ENCODE data around the gene TRMU. TPM values are rescaled to one million over a fixed set of nuclear protein-coding genes. Genes with fewer than 3 reads are reported as not detected.

The TRMU gene
- total RNA-seq, 1 donor from 2014 or later = 71.8 TPM

GRCh38 chr22:46406349-46406748 is 70.8 kb downstream of the TRMU start:
- TF ChIP-seq CTCF (IDR thresholded peaks at IDR 0.05; ENCODE audit: unreplicated experiment) = no peak
- Mint-ChIP-seq H3K9me3 (ENCODE audit: low read depth) (no peaks in the 10 kb centered on the region), H3K27ac (no peak overlapping the region), H3K36me3 (ENCODE audit: insufficient read depth) (peaks cover 1% of the 10 kb centered on the region), H3K27me3 (no peaks in the 10 kb centered on the region), H3K4me3 (ENCODE audit: low read depth) (no peak overlapping the region), H3K4me1 (ENCODE audit: low read depth) (no peaks in the 10 kb centered on the region)
- no peak for DNase-seq (ENCODE audit: low spot score, unreplicated experiment)

DNA sequence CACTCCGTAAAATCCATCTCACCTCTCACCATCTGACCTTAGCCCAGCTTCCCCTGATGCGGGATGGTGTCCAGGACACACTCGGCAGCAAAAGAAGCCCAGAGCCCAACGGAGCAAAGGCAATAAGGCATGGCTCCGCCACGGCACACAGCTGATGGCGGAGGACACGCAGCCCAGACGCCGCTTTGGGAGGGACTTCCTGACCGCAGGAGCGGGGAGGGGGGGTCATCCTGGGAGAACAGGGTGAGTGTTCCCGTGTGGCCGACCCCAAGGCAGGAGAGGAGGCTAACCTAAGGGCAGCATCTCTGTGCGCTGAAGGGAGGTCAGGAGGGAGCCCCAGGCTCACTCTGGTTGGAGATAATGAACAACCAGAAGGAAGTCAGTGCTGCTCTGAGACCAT is 71.3 kb downstream of the TRMU start:
- no peak for DNase-seq (ENCODE audit: low spot score, unreplicated experiment)
- Mint-ChIP-seq H3K27me3 (no peaks in the 10 kb centered on the region), H3K36me3 (ENCODE audit: insufficient read depth) (peaks cover 1% of the 10 kb centered on the region), H3K4me1 (ENCODE audit: low read depth) (no peaks in the 10 kb centered on the region), H3K4me3 (ENCODE audit: low read depth) (no peak overlapping the region), H3K27ac (no peak overlapping the region), H3K9me3 (ENCODE audit: low read depth) (no peaks in the 10 kb centered on the region)
- no peak for TF ChIP-seq CTCF (IDR thresholded peaks at IDR 0.05; ENCODE audit: unreplicated experiment)

Other genes starting within 250 kb of the TRMU start
- 33.5 and 33.6 TPM in 2 replicates for gene PPARA, start 185.2 kb upstream of the TRMU start, total RNA-seq
- 10.0 and 12.0 TPM in 2 replicates for gene CDPF1, start 85.4 kb upstream of the TRMU start, total RNA-seq
- 0.04 TPM in 1 of 2 replicates, not detected in the other for gene PKDREJ, start 72.4 kb upstream of the TRMU start, total RNA-seq
- 43.4 and 47.3 TPM in 2 replicates for gene TTC38, start 67.7 kb upstream of the TRMU start, total RNA-seq
- gene GTSE1, start 38.8 kb upstream of the TRMU start, total RNA-seq = 24.2 and 25.1 TPM in 2 replicates
- 20.9 and 21.0 TPM in 2 replicates for gene CELSR1, start 201.9 kb downstream of the TRMU start, total RNA-seq